ENCODE data around the gene ZNF496. TPM values are rescaled to one million over a fixed set of nuclear protein-coding genes. Genes with fewer than 3 reads are reported as not detected.
"Not testable (repeated sequence)": the region's sequence is repeated elsewhere in the genome, so short reads cannot be mapped to it uniquely, and the experiment has no call there.

Gene ZNF496
- total RNA-seq, 1 experiment from 2014 or later, result 21.4 TPM

DNA sequence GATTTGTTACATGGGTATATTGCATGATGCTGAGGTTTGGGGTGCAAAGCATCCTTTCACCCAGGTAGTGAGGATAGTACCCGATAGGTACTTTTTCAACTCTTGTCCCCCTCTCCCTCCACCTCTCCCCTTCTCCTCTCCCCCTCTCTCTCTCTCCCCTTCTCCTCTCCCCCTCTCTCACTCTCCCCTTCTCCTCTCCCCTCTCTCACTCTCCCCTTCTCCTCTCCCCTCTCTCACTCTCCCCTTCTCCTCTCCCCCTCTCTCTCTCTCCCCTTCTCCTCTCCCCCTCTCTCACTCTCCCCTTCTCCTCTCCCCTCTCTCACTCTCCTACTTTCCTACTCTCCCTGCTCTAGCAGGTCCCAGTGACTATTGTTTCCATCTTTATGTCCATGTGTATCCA is 31.3 kb upstream of the ZNF496 start:
- H3K4me3 ChIP-seq (ENCODE audit: low read depth in 2 of 2, low read length in 2 of 2); H3K27me3 ChIP-seq (ENCODE audit: control insufficient read depth, insufficient read depth, low read length); H3K36me3 ChIP-seq (ENCODE audit: control insufficient read depth, insufficient read depth, low read length); ATAC-seq; H3K27ac ChIP-seq (ENCODE audit: low read length); DNase-seq (ENCODE audit: low read depth, low spot score); in situ Hi-C loops (cut with HindIII; ENCODE audit: low pct_unique_long_range_greater_than_20kb, low sequenced_read_pairs); BruUV-seq (replicated peaks); CTCF ChIA-PET; intact Hi-C loops (cut with micrococcal nuclease; ENCODE audit: unreplicated experiment); H3K4me1 ChIP-seq (ENCODE audit: control insufficient read depth, insufficient read depth, low read length); H3K9me3 ChIP-seq (ENCODE audit: control insufficient read depth, insufficient read depth, low read depth, low read length): not testable (repeated sequence)
- POLR2A ChIA-PET, result interaction anchor here (0.6 kb wide), 1 partner anchor 174 kb away, joined by 3 read pairs; no protein-coding TSS in a partner anchor

DNA sequence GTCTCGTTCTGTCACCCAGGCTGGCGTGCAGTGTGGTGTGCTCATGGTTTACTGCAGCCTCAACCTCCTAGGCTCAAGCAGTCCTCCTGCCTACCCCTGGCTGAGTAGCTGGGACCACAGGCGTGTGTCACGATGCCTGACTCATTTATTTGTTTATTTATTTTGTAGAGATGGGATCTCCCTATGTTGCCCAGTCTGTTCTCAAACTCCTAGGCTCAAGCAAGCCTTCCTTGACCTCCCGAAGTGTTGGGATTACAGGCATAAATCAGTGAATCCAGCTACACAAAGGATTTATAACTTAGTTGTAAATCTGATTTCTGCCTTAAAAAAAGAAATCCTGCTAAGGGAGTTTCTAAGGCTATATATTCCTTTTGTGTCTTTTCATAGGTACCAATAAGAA is 30.5 kb upstream of the ZNF496 start:
- Histone ChIP-seq H3K4me1 (ENCODE audit: control insufficient read depth, insufficient read depth, low read length) (no peaks in the 10 kb centered on the region), H3K36me3 (ENCODE audit: control insufficient read depth, insufficient read depth, low read length) (no peaks in the 10 kb centered on the region), H3K9me3 (ENCODE audit: control insufficient read depth, insufficient read depth, low read depth, low read length) (no peaks in the 10 kb centered on the region), H3K4me3 (ENCODE audit: low read depth in 2 of 2, low read length in 2 of 2) (no peak overlapping the region), H3K27ac (ENCODE audit: low read length) (no peak overlapping the region), H3K27me3 (ENCODE audit: control insufficient read depth, insufficient read depth, low read length) (no peaks in the 10 kb centered on the region; the same call in 1 of the 2 replicates)
- CTCF ChIA-PET, result no interaction called here
- TF ChIP-seq TCF7L2 (IDR thresholded peaks at IDR 0.05; ENCODE audit: low read depth, low read length), result no peak
- no peak for TF ChIP-seq POLR2AphosphoS5 (IDR thresholded peaks at IDR 0.05; ENCODE audit: low read depth, low read length)
- TF ChIP-seq SIN3A (IDR thresholded peaks at IDR 0.05; ENCODE audit: borderline replicate concordance, insufficient read depth, low read depth, low read length), result no peak
- TF ChIP-seq, protein P1, sequence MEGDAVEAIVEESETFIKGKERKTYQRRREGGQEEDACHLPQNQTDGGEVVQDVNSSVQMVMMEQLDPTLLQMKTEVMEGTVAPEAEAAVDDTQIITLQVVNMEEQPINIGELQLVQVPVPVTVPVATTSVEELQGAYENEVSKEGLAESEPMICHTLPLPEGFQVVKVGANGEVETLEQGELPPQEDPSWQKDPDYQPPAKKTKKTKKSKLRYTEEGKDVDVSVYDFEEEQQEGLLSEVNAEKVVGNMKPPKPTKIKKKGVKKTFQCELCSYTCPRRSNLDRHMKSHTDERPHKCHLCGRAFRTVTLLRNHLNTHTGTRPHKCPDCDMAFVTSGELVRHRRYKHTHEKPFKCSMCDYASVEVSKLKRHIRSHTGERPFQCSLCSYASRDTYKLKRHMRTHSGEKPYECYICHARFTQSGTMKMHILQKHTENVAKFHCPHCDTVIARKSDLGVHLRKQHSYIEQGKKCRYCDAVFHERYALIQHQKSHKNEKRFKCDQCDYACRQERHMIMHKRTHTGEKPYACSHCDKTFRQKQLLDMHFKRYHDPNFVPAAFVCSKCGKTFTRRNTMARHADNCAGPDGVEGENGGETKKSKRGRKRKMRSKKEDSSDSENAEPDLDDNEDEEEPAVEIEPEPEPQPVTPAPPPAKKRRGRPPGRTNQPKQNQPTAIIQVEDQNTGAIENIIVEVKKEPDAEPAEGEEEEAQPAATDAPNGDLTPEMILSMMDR (IDR thresholded peaks at IDR 0.05), result no peak
- no peak for TF ChIP-seq REST (IDR thresholded peaks at IDR 0.05; ENCODE audit: insufficient read depth in 1 of 2, low read depth in 2 of 2, low read length in 1 of 2)
- no TSS peak for BruUV-seq (replicated peaks)
- in situ Hi-C loops (cut with HindIII; ENCODE audit: low pct_unique_long_range_greater_than_20kb, low sequenced_read_pairs) (no loop called here), intact Hi-C loops (cut with micrococcal nuclease; ENCODE audit: unreplicated experiment) (no loop called here)
- DNase-seq (ENCODE audit: low read depth, low spot score) (no peak), ATAC-seq (peak; percentile 93)
- POLR2A ChIA-PET, result no interaction called here

GRCh38 chr1:247360991-247361731 is 29.5 kb upstream of the ZNF496 start:
- in situ Hi-C loops (cut with HindIII; ENCODE audit: low pct_unique_long_range_greater_than_20kb, low sequenced_read_pairs) (no loop called here), intact Hi-C loops (cut with micrococcal nuclease; ENCODE audit: unreplicated experiment) (no loop called here)
- no peaks in the 10 kb centered on the region for H3K4me1 ChIP-seq (ENCODE audit: control insufficient read depth, insufficient read depth, low read length)
- ChIA-PET CTCF (interaction anchor here (0.5 to 0.8 kb wide), 2 partner anchors 13 to 106 kb away, joined by 4 to 5 read pairs; no protein-coding TSS in a partner anchor), POLR2A (no interaction called here)
- 0 out of 2 replicates have a peak, but pooled peaks have one; percentile 21 for ATAC-seq
- TF ChIP-seq SIN3A (IDR thresholded peaks at IDR 0.05; ENCODE audit: borderline replicate concordance, insufficient read depth, low read depth, low read length) (no peak), REST (IDR thresholded peaks at IDR 0.05; ENCODE audit: insufficient read depth in 1 of 2, low read depth in 2 of 2, low read length in 1 of 2) (no peak), POLR2AphosphoS5 (IDR thresholded peaks at IDR 0.05; ENCODE audit: low read depth, low read length) (no peak), TCF7L2 (IDR thresholded peaks at IDR 0.05; ENCODE audit: low read depth, low read length) (no peak)
- TF ChIP-seq, protein P1 (IDR thresholded peaks at IDR 0.05), result no peak
- no TSS peak for BruUV-seq (replicated peaks)
- peaks cover 2% of the 10 kb centered on the region; the same call in 1 of the 2 replicates for H3K27me3 ChIP-seq (ENCODE audit: control insufficient read depth, insufficient read depth, low read length)
- H3K9me3 ChIP-seq (ENCODE audit: control insufficient read depth, insufficient read depth, low read depth, low read length), result no peaks in the 10 kb centered on the region
- H3K27ac ChIP-seq (ENCODE audit: low read length), result no peak overlapping the region
- DNase-seq (ENCODE audit: low read depth, low spot score), result no peak
- H3K36me3 ChIP-seq (ENCODE audit: control insufficient read depth, insufficient read depth, low read length), result no peaks in the 10 kb centered on the region
- no peak overlapping the region for H3K4me3 ChIP-seq (ENCODE audit: low read depth in 2 of 2, low read length in 2 of 2)
